H9 (cell line): ENCODE results near the gene KRTAP10-5. TPM values are rescaled to one million over a fixed set of nuclear protein-coding genes. Genes with fewer than 3 reads are reported as not detected.

ENCODE experiments used
- DNase-seq: peaks from one replicate; pipeline ENCODE4 v3.0.0-alpha.2; 2017
- H2AFZ ChIP-seq: one replicate; pipeline ENCODE4 v1.6.1; 2013; ENCODE audit warnings: mild to moderate bottlenecking, low read length, control low read depth, moderate library complexity
- H2AK5ac ChIP-seq: 2 replicates; pipeline ENCODE4 v1.6.1; 2013; ENCODE audit warnings: low read length, control low read depth, mixed read lengths; ENCODE audit not compliant: insufficient read length
- H2BK120ac ChIP-seq: one replicate; pipeline ENCODE4 v1.6.1; 2013; ENCODE audit warnings: low read depth, mild to moderate bottlenecking, low read length, control low read depth, inconsistent platforms; ENCODE audit not compliant: poor library complexity, severe bottlenecking
- H2BK12ac ChIP-seq: 2 replicates; pipeline ENCODE4 v1.6.1; 2013; ENCODE audit warnings: low read length, control low read depth, mixed read lengths, low read depth; ENCODE audit not compliant: insufficient read length
- H2BK15ac ChIP-seq: 2 replicates; pipeline ENCODE4 v1.6.1; 2013; ENCODE audit warnings: low read depth, low read length, control low read depth
- H2BK20ac ChIP-seq: one replicate; pipeline ENCODE4 v1.6.1; 2013; ENCODE audit warnings: low read depth, mild to moderate bottlenecking, low read length, control low read depth, inconsistent platforms; ENCODE audit not compliant: poor library complexity, severe bottlenecking
- H2BK5ac ChIP-seq: 2 replicates; pipeline ENCODE4 v1.6.1; 2013; ENCODE audit warnings: low read length, control low read depth, mixed read lengths; ENCODE audit not compliant: insufficient read length
- H3K14ac ChIP-seq: 2 replicates; pipeline ENCODE4 v1.6.1; 2013; ENCODE audit warnings: low read length, control low read depth; ENCODE audit not compliant: insufficient read depth
- H3K18ac ChIP-seq: 2 replicates; pipeline ENCODE4 v1.6.1; 2013; ENCODE audit warnings: low read depth, mild to moderate bottlenecking, mixed read lengths, low read length, control low read depth; ENCODE audit not compliant: insufficient read length
- H3K23ac ChIP-seq: 2 replicates; pipeline ENCODE4 v1.6.1; 2013; ENCODE audit warnings: low read length, control low read depth, mixed read lengths, low read depth; ENCODE audit not compliant: insufficient read length
- H3K23me2 ChIP-seq: 2 replicates; pipeline ENCODE4 v1.6.1; 2013; ENCODE audit warnings: low read depth, mild to moderate bottlenecking, mixed read lengths, low read length, control low read depth; ENCODE audit not compliant: insufficient read length, poor library complexity, severe bottlenecking
- H3K27ac ChIP-seq: 2 replicates; pipeline ENCODE4 v1.5.1; 2013; ENCODE audit warnings: low read length, control low read depth, mixed read lengths, low read depth; ENCODE audit not compliant: insufficient read length
- H3K27me3 ChIP-seq: 2 replicates; pipeline ENCODE4 v1.6.1; 2013; ENCODE audit warnings: low read length, control low read depth, inconsistent platforms; ENCODE audit not compliant: insufficient read depth
- H3K4ac ChIP-seq: 2 replicates; pipeline ENCODE4 v1.6.1; 2013; ENCODE audit warnings: low read depth, mild to moderate bottlenecking, control low read depth, inconsistent platforms, low read length, moderate library complexity
- H3K4me1 ChIP-seq: 2 replicates; pipeline ENCODE4 v1.6.1; 2013; ENCODE audit warnings: low read length, control low read depth, inconsistent platforms; ENCODE audit not compliant: insufficient read depth
- H3K4me2 ChIP-seq: 2 replicates; pipeline ENCODE4 v1.6.1; 2013; ENCODE audit warnings: low read length, control low read depth, mixed read lengths; ENCODE audit not compliant: insufficient read length, insufficient read depth
- H3K56ac ChIP-seq: 2 replicates; pipeline ENCODE4 v1.6.1; 2013; ENCODE audit warnings: low read depth, mild to moderate bottlenecking, mixed read lengths, low read length, control low read depth; ENCODE audit not compliant: insufficient read length
- H3K79me1 ChIP-seq: 2 replicates; pipeline ENCODE4 v1.6.1; 2013; ENCODE audit warnings: low read depth, mild to moderate bottlenecking, moderate library complexity, low read length, control low read depth, inconsistent platforms; ENCODE audit not compliant: insufficient read depth, poor library complexity, severe bottlenecking
- H3K79me2 ChIP-seq: 2 replicates; pipeline ENCODE4 v1.6.1; 2013; ENCODE audit warnings: low read length, control low read depth, inconsistent platforms; ENCODE audit not compliant: insufficient read depth
- H3K9ac ChIP-seq: 2 replicates; pipeline ENCODE4 v1.6.1; 2013; ENCODE audit warnings: low read length, control low read depth, mixed read lengths; ENCODE audit not compliant: insufficient read length; ENCODE audit errors: extremely low read depth
- H3K9me3 ChIP-seq: one replicate; pipeline ENCODE4 v1.6.1; 2013; ENCODE audit warnings: low read depth, low read length, inconsistent platforms; ENCODE audit not compliant: control insufficient read depth
- H3T11ph ChIP-seq: one replicate; pipeline ENCODE4 v1.6.1; 2013; ENCODE audit warnings: mild to moderate bottlenecking, low read length, control low read depth, inconsistent platforms
- H4K20me1 ChIP-seq: one replicate; pipeline ENCODE4 v1.6.1; 2013; ENCODE audit not compliant: control insufficient read depth, insufficient read length, insufficient read depth
- H4K5ac ChIP-seq: 2 replicates; pipeline ENCODE4 v1.6.1; 2013; ENCODE audit warnings: low read depth, mild to moderate bottlenecking, mixed read lengths, low read length, control low read depth; ENCODE audit not compliant: insufficient read length
- H4K8ac ChIP-seq: replicated peaks from 2 replicates; pipeline ENCODE4 v1.6.1; 2013; ENCODE audit warnings: low read length, control low read depth, mixed read lengths, low read depth; ENCODE audit not compliant: insufficient read length
- H4K91ac ChIP-seq: 2 replicates; pipeline ENCODE4 v1.6.1; 2013; ENCODE audit warnings: low read depth, mild to moderate bottlenecking, moderate library complexity, mixed read lengths, low read length, control low read depth; ENCODE audit not compliant: insufficient read length
- H3K27ac Mint-ChIP-seq, 3 experiments: 2 replicates in 2 of 3; 3 replicates in 1 of 3; pipeline ENCODE4 v1.8.0; 2020 to 2021; ENCODE audit warnings: mixed read lengths in 3 of 3, mild to moderate bottlenecking in 1 of 3, moderate library complexity in 1 of 3
- H3K27me3 Mint-ChIP-seq: 2 replicates; pipeline ENCODE4 v1.8.0; 2021; ENCODE audit warnings: low read depth, mild to moderate bottlenecking, moderate library complexity, mixed read lengths
- H3K36me3 Mint-ChIP-seq, 3 experiments: 2 replicates in 2 of 3; 3 replicates in 1 of 3; pipeline ENCODE4 v1.8.0; 2020 to 2021; ENCODE audit warnings: low read depth in 3 of 3, mixed read lengths in 3 of 3; ENCODE audit not compliant: insufficient read depth in 1 of 3
- H3K4me1 Mint-ChIP-seq, 2 experiments: 2 replicates each; pipeline ENCODE4 v1.8.0; 2020; ENCODE audit warnings: mixed read lengths in 2 of 2
- H3K4me3 Mint-ChIP-seq, 2 experiments: 2 replicates in 1 of 2; 3 replicates in 1 of 2; pipeline ENCODE4 v1.8.0; 2020 to 2021; ENCODE audit warnings: mild to moderate bottlenecking in 2 of 2, mixed read lengths in 2 of 2, moderate library complexity in 1 of 2
- H3K9me3 Mint-ChIP-seq, 2 experiments: 2 replicates in 1 of 2; 3 replicates in 1 of 2; pipeline ENCODE4 v1.8.0; 2020; ENCODE audit warnings: mild to moderate bottlenecking in 2 of 2, mixed read lengths in 2 of 2, moderate library complexity in 1 of 2
- CTCF ChIP-seq: fragments of 200-600 bp; sonication (generic); conservative IDR thresholded peaks from 3 replicates; pipeline ENCODE4 v1.8.0; 2021; ENCODE audit warnings: antibody characterized with exemption, mild to moderate bottlenecking
- WGBS: extraction: QIAGEN DNeasy Blood & Tissue Kit; methylation state at CpG from one replicate; pipeline ENCODE4 v1.1.7; 2013; ENCODE audit warnings: missing lambda C conversion rate, low lambda C conversion rate, mixed read lengths; ENCODE audit not compliant: insufficient read length; ENCODE audit errors: extremely low coverage; 5-methylcytosine and 5-hydroxymethylcytosine counted together
- total RNA-seq: library from RNA; stranded (reverse); gene quantifications from 2 replicates; pipeline ENCODE4 v1.2.1, GENCODE V29; 2021

Gene KRTAP10-5
- total RNA-seq, 1 experiment from 2014 or later = not detected

GRCh38 chr21:44568261-44568660, 12.1 kb downstream of the KRTAP10-5 start:
- whole genome bisulfite sequencing = no CpG with 5 or more reads among the region's 12 CpGs
- no peak overlapping the region for H3K18ac ChIP-seq
- H3K27me3 Mint-ChIP-seq = peaks cover 16% of the 10 kb centered on the region

More at GRCh38 chr21:44568261-44568660, 12.1 kb downstream of the KRTAP10-5 start:
- Histone ChIP-seq H3K79me1 (no peaks in the 10 kb centered on the region), H3K23ac (no peak overlapping the region), H3K27me3 (no peaks in the 10 kb centered on the region), H3K4me1 (no peaks in the 10 kb centered on the region), H3T11ph (no peak overlapping the region), H2AFZ (no peak overlapping the region), H3K14ac (no peak overlapping the region), H2BK120ac (no peak overlapping the region), H3K79me2 (no peaks in the 10 kb centered on the region), H2BK12ac (no peak overlapping the region), H3K9me3 (no peaks in the 10 kb centered on the region), H3K4ac (no peak overlapping the region), H2AK5ac (no peak overlapping the region), H2BK5ac (no peak overlapping the region), H2BK15ac (no peak overlapping the region), H3K27ac (no peak overlapping the region), H4K5ac (no peak overlapping the region), H3K9ac (no peak overlapping the region), H4K20me1 (no peaks in the 10 kb centered on the region), H4K91ac (no peak overlapping the region), H4K8ac (no peak overlapping the region), H3K23me2 (no peaks in the 10 kb centered on the region), H3K4me2 (no peak overlapping the region), H3K56ac (no peak overlapping the region), H2BK20ac (no peak overlapping the region)
- no peak for DNase-seq
- Mint-ChIP-seq H3K4me1 (no peaks in the 10 kb centered on the region), H3K9me3 (peaks cover 19 to 20% of the 10 kb centered on the region in 2 experiments), H3K36me3 (peaks cover 3 to 22% (median 3%) of the 10 kb centered on the region in 3 experiments; a peak in 5 of 7 replicates), H3K27ac (no peak overlapping the region), H3K4me3 (no peak overlapping the region)
- TF ChIP-seq CTCF = no peak
